ENCODE data around the gene ATAT1. TPM values are rescaled to one million over a fixed set of nuclear protein-coding genes. Genes with fewer than 3 reads are reported as not detected.

ATAT1 gene
- polyA plus RNA-seq, 3 donors: 0.51 to 10.4 (median 0.68) TPM

GRCh38 chr6:30640481-30640880 lies 13.8 kb downstream of the ATAT1 start:
- Histone ChIP-seq H3K36me3 (replicated peaks in 1 of 2; ENCODE audit: control insufficient read depth in 1 of 2, insufficient read depth in 2 of 2, low read length in 2 of 2) (peaks cover 4 to 23% of the 10 kb centered on the region in 2 donors), H3K4me3 (replicated peaks in 1 of 3; ENCODE audit: low read depth in 2 of 3, low read length in 3 of 3) (no peak overlapping the region), H3K4me1 (ENCODE audit: control insufficient read depth in 1 of 2, insufficient read depth in 2 of 2, low read length in 2 of 2) (peaks cover 25 to 27% of the 10 kb centered on the region in 2 donors), H3K9me3 (replicated peaks in 1 of 2; ENCODE audit: control insufficient read depth in 1 of 2, insufficient read depth in 1 of 2, low read length in 2 of 2) (no peaks in the 10 kb centered on the region), H3K27ac (ENCODE audit: low read depth in 1 of 2, low read length in 2 of 2) (no peak overlapping the region), H3K9ac (ENCODE audit: insufficient read depth, low read length, poor library complexity, severe bottlenecking) (no peak overlapping the region), H3K4me2 (replicated peaks; ENCODE audit: extremely low read depth, low read length, poor library complexity, severe bottlenecking) (no peak overlapping the region), H3K79me2 (ENCODE audit: insufficient read depth, low read length) (no peaks in the 10 kb centered on the region), H3K27me3 (ENCODE audit: control insufficient read depth in 2 of 2, insufficient read depth in 2 of 2, low read length in 2 of 2) (no peaks in the 10 kb centered on the region), H4K20me1 (ENCODE audit: insufficient read depth, low read length) (peaks cover 3% of the 10 kb centered on the region), H2AFZ (ENCODE audit: insufficient read depth, low read depth, low read length, poor library complexity, severe bottlenecking) (no peak overlapping the region)
- H3K27me3 Mint-ChIP-seq (ENCODE audit: low read depth in 3 of 3): peaks cover 0 to 1% (median 0%) of the 10 kb centered on the region in 3 donors
- 60% methylated on average over 3 of the region's 10 CpGs for WGBS (ENCODE audit: insufficient coverage)
- H3K9me3 Mint-ChIP-seq: no peaks in the 10 kb centered on the region
- no peak for TF ChIP-seq CTCF (IDR thresholded peaks at IDR 0.05)
- no peak overlapping the region for H3K27ac Mint-ChIP-seq
- peaks cover 32% of the 10 kb centered on the region for H3K4me1 Mint-ChIP-seq
- intact Hi-C loops (cut with micrococcal nuclease): no loop called here
- no peak overlapping the region for H3K4me3 Mint-ChIP-seq
- H3K36me3 Mint-ChIP-seq: peaks cover 29 to 32% of the 10 kb centered on the region in 2 donors
- no peak for DNase-seq

- H3K36me3 Mint-ChIP-seq: peaks cover 29 to 37% of the 10 kb centered on the region in 2 donors
- no peak overlapping the region for H2AFZ ChIP-seq (ENCODE audit: insufficient read depth, low read depth, low read length, poor library complexity, severe bottlenecking)
- H3K79me2 ChIP-seq (ENCODE audit: insufficient read depth, low read length): peaks cover 6% of the 10 kb centered on the region
- H3K4me3 ChIP-seq (replicated peaks in 1 of 3; ENCODE audit: low read depth in 2 of 3, low read length in 3 of 3): no peak overlapping the region
- peaks cover 37% of the 10 kb centered on the region for H3K4me1 Mint-ChIP-seq
- no peak overlapping the region for H3K4me3 Mint-ChIP-seq
- H3K9me3 Mint-ChIP-seq: no peaks in the 10 kb centered on the region
- TF ChIP-seq CTCF (IDR thresholded peaks at IDR 0.05): no peak
- peaks cover 4 to 23% of the 10 kb centered on the region in 2 donors for H3K36me3 ChIP-seq (replicated peaks in 1 of 2; ENCODE audit: control insufficient read depth in 1 of 2, insufficient read depth in 2 of 2, low read length in 2 of 2)
- H3K27me3 ChIP-seq (ENCODE audit: control insufficient read depth in 2 of 2, insufficient read depth in 2 of 2, low read length in 2 of 2): no peaks in the 10 kb centered on the region
- H4K20me1 ChIP-seq (ENCODE audit: insufficient read depth, low read length): peaks cover 7% of the 10 kb centered on the region
- no peak overlapping the region for H3K4me2 ChIP-seq (replicated peaks; ENCODE audit: extremely low read depth, low read length, poor library complexity, severe bottlenecking)
- H3K27ac ChIP-seq (ENCODE audit: low read depth in 1 of 2, low read length in 2 of 2): no peak overlapping the region
- DNase-seq: no peak
- peaks cover 30 to 32% of the 10 kb centered on the region in 2 donors for H3K4me1 ChIP-seq (ENCODE audit: control insufficient read depth in 1 of 2, insufficient read depth in 2 of 2, low read length in 2 of 2)
- intact Hi-C loops (cut with micrococcal nuclease): no loop called here
- no peak overlapping the region for H3K27ac Mint-ChIP-seq
- H3K9ac ChIP-seq (ENCODE audit: insufficient read depth, low read length, poor library complexity, severe bottlenecking): no peak overlapping the region
- H3K9me3 ChIP-seq (replicated peaks in 1 of 2; ENCODE audit: control insufficient read depth in 1 of 2, insufficient read depth in 1 of 2, low read length in 2 of 2): no peaks in the 10 kb centered on the region
- H3K27me3 Mint-ChIP-seq (ENCODE audit: low read depth in 3 of 3): peaks cover 0 to 1% (median 0%) of the 10 kb centered on the region in 3 donors
- 0% methylated on average over 1 of the region's 1 CpG for WGBS (ENCODE audit: insufficient coverage)
Measured at GRCh38 chr6:30641048-30641447, 14.4 kb downstream of the ATAT1 start.
